Gastrocnemius medialis (tissue), 4 donors: ENCODE data around the gene HYAL1. TPM values are rescaled to one million over a fixed set of nuclear protein-coding genes. Genes with fewer than 3 reads are reported as not detected.
A peak's percentile ranks its signal among the peaks of the same experiment; 100 is the strongest.

Experiments
- ATAC-seq, 2 donors: fragments of 150-250 bp; one replicate each; pipeline ENCODE4 v1.9.1; 2016
- DNase-seq, 2 donors: peaks; one replicate each; pipeline ENCODE4 v3.0.0-alpha.2; 2019
- H3K27ac ChIP-seq, 4 donors: fragments of 200-600 bp; sonication (generic); 1 replicate in 1 of 4; 2 replicates in 3 of 4; pipeline ENCODE4 v1.5.1; 2016 to 2018; ENCODE audit warnings: mild to moderate bottlenecking in 2 of 4, moderate library complexity in 1 of 4
- H3K27me3 ChIP-seq, 3 donors: fragments of 200-600 bp; sonication (generic) in 2 of 3; 1 replicate in 1 of 3; 2 replicates in 2 of 3; pipeline versions ENCODE4 v1.5.1 to v1.6.0; 2016 to 2019; ENCODE audit warnings: mild to moderate bottlenecking in 1 of 3, moderate library complexity in 1 of 3
- H3K36me3 ChIP-seq, 2 donors: fragments of 200-600 bp; sonication (generic) in 1 of 2; one replicate each; pipeline ENCODE4 v1.5.1; 2017 to 2018
- H3K4me1 ChIP-seq, 2 donors: fragments of 200-600 bp; sonication (generic) in 1 of 2; one replicate each; pipeline ENCODE4 v1.5.1; 2016 to 2017; ENCODE audit warnings: mild to moderate bottlenecking in 2 of 2
- H3K4me3 ChIP-seq, 4 donors: fragments of 200-600 bp; sonication (generic) in 3 of 4; 1 replicate in 1 of 4; 2 replicates in 3 of 4; pipeline ENCODE4 v1.5.1; 2016 to 2019; ENCODE audit warnings: mild to moderate bottlenecking in 2 of 4
- H3K9me3 ChIP-seq, 3 donors: fragments of 200-600 bp; sonication (generic) in 2 of 3; 1 replicate in 1 of 3; 2 replicates in 2 of 3; pipeline ENCODE4 v1.5.1; 2016 to 2019
- POLR2A ChIP-seq, 2 donors: fragments of 450-650 bp; IDR thresholded peaks; one replicate each; pipeline ENCODE4 v1.6.1; 2017; ENCODE audit warnings: antibody characterized with exemption in 2 of 2, mild to moderate bottlenecking in 2 of 2, moderate library complexity in 2 of 2
- in situ Hi-C, 4 donors: fragments of 200-750 bp; cut with MboI; loops; one replicate each; pipeline versions ENCODE4 v1.15.0 to v1.8.0; 2017; ENCODE audit warnings: low sequenced_read_pairs in 4 of 4
- intact Hi-C: fragments of 100-400 bp; cut with DNase I; formaldehyde crosslinking; loops from one replicate; pipeline ENCODE4 v1.15.1; 2023; ENCODE audit warnings: low total_unique reads
- total RNA-seq, 4 donors: library from RNA; depleted of rRNA; stranded (reverse); fragments of >200 nt; gene quantifications; one replicate each; pipeline versions ENCODE4 v1.1.0 to v1.2.3, GENCODE V29; 2016
- TF ChIP-seq, protein P1 (sequence below), 5 experiments: fragments of 450-650 bp in 3 of 5; fragments of 200-600 bp in 2 of 5; sonication (generic) in 2 of 5; IDR thresholded peaks in 4 of 5; conservative IDR thresholded peaks in 1 of 5; 1 replicate in 4 of 5; 2 replicates in 1 of 5; pipeline ENCODE4 v1.5.1; 2016 to 2019; ENCODE audit warnings: antibody characterized with exemption in 5 of 5, mild to moderate bottlenecking in 3 of 5, moderate library complexity in 3 of 5

HYAL1 gene
- total RNA-seq, 4 donors from 2014 or later = 3.6 to 14.6 (median 9.1) TPM

DNA sequence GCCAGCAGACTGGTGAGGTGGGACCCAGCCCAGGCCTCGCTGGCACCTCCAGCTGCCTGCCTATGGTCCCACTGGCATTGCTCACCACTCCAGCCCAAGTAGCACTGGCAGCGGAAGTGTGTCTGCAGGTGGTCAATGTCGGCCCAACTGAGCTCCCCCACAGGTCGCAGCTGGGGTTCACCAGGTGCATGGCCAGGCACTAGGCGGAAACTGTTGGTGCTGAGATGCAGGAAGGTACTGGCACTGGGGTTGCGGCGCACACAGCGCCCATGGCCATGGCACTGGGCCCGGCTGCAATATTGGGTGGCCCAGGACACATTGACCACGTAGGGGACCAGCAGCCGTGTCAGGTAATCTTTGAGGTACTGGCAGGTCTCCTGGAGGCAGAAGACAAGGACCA lies 14.8 kb upstream of the HYAL1 start:
- intact Hi-C loops = no loop called here
- no peaks in the 10 kb centered on the region for H3K27me3 ChIP-seq
- peaks cover 56 to 59% of the 10 kb centered on the region in 2 donors for H3K4me1 ChIP-seq
- H3K36me3 ChIP-seq = peaks cover 0 to 23% of the 10 kb centered on the region in 2 donors
- TF ChIP-seq, protein P1, sequence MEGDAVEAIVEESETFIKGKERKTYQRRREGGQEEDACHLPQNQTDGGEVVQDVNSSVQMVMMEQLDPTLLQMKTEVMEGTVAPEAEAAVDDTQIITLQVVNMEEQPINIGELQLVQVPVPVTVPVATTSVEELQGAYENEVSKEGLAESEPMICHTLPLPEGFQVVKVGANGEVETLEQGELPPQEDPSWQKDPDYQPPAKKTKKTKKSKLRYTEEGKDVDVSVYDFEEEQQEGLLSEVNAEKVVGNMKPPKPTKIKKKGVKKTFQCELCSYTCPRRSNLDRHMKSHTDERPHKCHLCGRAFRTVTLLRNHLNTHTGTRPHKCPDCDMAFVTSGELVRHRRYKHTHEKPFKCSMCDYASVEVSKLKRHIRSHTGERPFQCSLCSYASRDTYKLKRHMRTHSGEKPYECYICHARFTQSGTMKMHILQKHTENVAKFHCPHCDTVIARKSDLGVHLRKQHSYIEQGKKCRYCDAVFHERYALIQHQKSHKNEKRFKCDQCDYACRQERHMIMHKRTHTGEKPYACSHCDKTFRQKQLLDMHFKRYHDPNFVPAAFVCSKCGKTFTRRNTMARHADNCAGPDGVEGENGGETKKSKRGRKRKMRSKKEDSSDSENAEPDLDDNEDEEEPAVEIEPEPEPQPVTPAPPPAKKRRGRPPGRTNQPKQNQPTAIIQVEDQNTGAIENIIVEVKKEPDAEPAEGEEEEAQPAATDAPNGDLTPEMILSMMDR (IDR thresholded peaks at IDR 0.05 in 4 of 5, conservative IDR thresholded peaks at IDR 0.05 in 1 of 5) = no peak
- TF ChIP-seq POLR2A (IDR thresholded peaks at IDR 0.05) = no peak
- peak overlapping the region in 2 of 4 donors; percentile 24 to 80 for H3K4me3 ChIP-seq
- H3K27ac ChIP-seq = peak overlapping the region in 2 of 4 donors; percentile 7 to 93
- no peak for ATAC-seq
- in situ Hi-C loops = no loop called here
- H3K9me3 ChIP-seq = no peaks in the 10 kb centered on the region
- DNase-seq = no peak

DNA sequence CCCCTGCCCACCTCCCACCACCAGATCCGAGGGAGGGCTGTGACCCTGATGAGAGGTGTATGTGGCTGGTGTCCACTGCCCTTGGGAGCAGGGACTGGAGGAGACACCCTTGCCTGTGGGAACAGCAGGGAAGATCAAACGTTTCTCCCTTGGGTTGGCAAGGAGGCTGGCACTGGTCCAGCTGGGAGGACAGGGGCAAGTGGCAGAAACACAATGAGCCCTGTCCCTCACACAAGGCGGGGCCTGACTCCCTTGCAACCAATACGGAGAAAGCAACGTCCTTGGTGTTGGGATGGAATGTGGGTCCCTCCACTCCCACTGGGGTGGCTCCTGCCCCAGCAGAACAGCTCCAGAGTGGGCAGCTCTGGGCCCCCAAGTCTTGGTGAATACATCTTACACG lies 13.9 kb upstream of the HYAL1 start:
- no peaks in the 10 kb centered on the region for H3K9me3 ChIP-seq
- no peak for DNase-seq
- no peaks in the 10 kb centered on the region for H3K27me3 ChIP-seq
- peak overlapping the region in 3 of 4 donors; percentile 7 to 93 (median 35) for H3K27ac ChIP-seq
- no peak for TF ChIP-seq POLR2A (IDR thresholded peaks at IDR 0.05)
- TF ChIP-seq, protein P1 (IDR thresholded peaks at IDR 0.05 in 4 of 5, conservative IDR thresholded peaks at IDR 0.05 in 1 of 5) = no peak
- H3K36me3 ChIP-seq = peaks cover 0 to 23% of the 10 kb centered on the region in 2 donors
- ATAC-seq = no peak
- intact Hi-C loops (no loop called here), in situ Hi-C loops (no loop called here)
- H3K4me1 ChIP-seq = peaks cover 56 to 58% of the 10 kb centered on the region in 2 donors
- no peak overlapping the region for H3K4me3 ChIP-seq

DNA sequence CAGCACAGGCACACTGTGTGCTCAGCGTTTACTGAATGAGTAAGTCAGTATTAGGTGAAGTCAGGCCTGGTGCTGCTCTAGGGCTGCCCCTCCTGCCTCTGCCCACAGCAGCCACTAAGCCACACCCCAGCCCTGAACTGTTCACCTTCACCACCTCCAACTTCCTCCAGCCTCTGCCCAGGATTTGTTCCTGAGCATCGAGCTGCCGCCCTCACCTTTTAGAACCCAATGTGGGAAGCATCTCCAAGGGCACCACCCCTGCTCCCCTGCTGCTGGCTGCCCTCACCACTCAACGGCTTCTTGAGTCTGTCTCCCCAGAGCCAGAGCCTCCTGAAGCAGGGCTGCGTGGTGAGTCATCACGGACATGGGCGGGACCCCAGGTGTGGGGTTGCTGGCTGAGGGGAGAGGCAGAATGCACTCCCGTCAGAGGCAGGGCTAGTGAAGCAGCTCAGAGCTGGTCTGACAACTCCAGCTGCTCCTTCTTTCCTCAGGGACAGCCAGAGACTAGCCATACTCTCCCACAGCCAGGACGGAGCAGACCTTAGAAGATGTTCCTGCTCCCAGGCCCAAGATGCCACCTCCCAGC lies 13.4 kb upstream of the HYAL1 start:
- peaks cover 51 to 53% of the 10 kb centered on the region in 2 donors for H3K4me1 ChIP-seq
- intact Hi-C loops (no loop called here), in situ Hi-C loops (no loop called here)
- H3K4me3 ChIP-seq = no peak overlapping the region
- ATAC-seq = no peak
- H3K27ac ChIP-seq = peak overlapping the region in 3 of 4 donors; percentile 7 to 93 (median 35)
- H3K36me3 ChIP-seq = peaks cover 0 to 23% of the 10 kb centered on the region in 2 donors
- H3K9me3 ChIP-seq = no peaks in the 10 kb centered on the region
- DNase-seq = no peak
- TF ChIP-seq POLR2A (IDR thresholded peaks at IDR 0.05) = no peak
- TF ChIP-seq, protein P1 (IDR thresholded peaks at IDR 0.05 in 4 of 5, conservative IDR thresholded peaks at IDR 0.05 in 1 of 5) = no peak
- no peaks in the 10 kb centered on the region for H3K27me3 ChIP-seq

DNA sequence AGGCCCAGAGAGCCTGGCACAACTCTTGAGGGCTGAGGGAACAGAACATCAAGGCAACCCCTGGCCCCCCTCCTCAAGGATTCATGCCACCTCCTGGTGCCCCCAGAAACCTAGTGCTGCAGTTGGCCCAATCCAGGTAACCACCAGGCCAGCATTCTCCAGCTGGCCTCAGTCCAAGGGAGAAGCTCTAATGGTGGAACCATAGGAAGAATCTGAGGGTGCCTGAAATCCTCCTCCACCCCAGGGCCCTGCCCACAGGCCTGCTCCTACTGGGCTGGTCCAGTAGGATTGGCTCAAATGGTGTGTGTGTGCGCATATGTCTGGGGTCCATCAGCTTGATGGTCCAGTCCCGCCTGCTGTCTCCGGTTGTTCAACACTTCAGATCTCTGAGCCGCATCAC lies 11.4 kb upstream of the HYAL1 start:
- Histone ChIP-seq H3K4me1 (peaks cover 43 to 45% of the 10 kb centered on the region in 2 donors), H3K27ac (peak overlapping the region; percentile 50 to 79 (median 56)), H3K36me3 (peaks cover 0 to 23% of the 10 kb centered on the region in 2 donors), H3K9me3 (no peaks in the 10 kb centered on the region), H3K4me3 (no peak overlapping the region), H3K27me3 (no peaks in the 10 kb centered on the region)
- intact Hi-C loops (no loop called here), in situ Hi-C loops (no loop called here)
- DNase-seq (no peak), ATAC-seq (no peak)
- TF ChIP-seq, protein P1 (IDR thresholded peaks at IDR 0.05 in 4 of 5, conservative IDR thresholded peaks at IDR 0.05 in 1 of 5) = no peak
- TF ChIP-seq POLR2A (IDR thresholded peaks at IDR 0.05) = no peak
